Activated CD4-positive, alpha-beta T cell treated with anti-CD3 and anti-CD28 coated beads, Interleukin-2, amount 50 U/mL, for 16 hours (primary cell): ENCODE data around the gene SPRY2.
"Not testable (repeated sequence)": the region's sequence is repeated elsewhere in the genome, so short reads cannot be mapped to it uniquely, and the experiment has no call there.

Source experiments
- DNase-seq: peaks from one replicate; pipeline ENCODE4 v3.0.0-alpha.2; 2020

The SPRY2 gene, protein sequence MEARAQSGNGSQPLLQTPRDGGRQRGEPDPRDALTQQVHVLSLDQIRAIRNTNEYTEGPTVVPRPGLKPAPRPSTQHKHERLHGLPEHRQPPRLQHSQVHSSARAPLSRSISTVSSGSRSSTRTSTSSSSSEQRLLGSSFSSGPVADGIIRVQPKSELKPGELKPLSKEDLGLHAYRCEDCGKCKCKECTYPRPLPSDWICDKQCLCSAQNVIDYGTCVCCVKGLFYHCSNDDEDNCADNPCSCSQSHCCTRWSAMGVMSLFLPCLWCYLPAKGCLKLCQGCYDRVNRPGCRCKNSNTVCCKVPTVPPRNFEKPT

DNA sequence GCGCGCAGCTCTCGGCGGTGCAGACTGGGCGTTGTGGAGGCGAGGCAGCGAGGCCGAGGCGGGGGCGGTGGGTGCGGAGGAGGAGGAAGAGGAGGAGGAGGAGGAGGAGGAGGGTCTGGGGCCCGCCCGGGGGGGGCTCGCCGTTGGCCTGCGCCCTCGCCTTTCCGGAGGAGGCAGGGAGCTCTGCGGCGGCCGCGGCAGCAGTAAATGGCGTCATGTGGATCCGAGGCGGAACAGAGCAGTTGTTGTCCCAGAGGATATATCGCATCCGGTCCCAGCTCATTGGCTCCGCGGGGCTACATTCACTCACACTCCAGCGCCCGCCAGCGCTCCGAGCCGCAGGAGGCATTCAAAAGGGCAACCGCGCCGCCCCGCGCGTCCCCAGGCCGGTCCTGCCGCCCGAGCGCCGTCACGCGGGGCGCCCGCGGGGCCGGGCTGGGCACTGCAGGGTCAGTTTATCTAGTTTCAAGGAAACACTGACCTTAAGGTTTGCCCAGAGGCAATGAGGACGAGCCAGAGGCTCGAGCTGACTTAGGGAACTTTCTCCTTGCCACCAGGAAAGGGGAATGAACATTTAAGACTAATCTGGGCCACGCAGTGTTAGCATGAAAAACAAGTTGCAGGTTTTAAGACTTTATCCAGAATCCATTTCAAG lies at the start of gene SPRY2:
SPRY2 (minus strand) TSS at position 26 of the 655 bp plus-strand sequence. CDS start 3,421 bp downstream, outside the sequence.
- DNase-seq, result peak; percentile 31

DNA sequence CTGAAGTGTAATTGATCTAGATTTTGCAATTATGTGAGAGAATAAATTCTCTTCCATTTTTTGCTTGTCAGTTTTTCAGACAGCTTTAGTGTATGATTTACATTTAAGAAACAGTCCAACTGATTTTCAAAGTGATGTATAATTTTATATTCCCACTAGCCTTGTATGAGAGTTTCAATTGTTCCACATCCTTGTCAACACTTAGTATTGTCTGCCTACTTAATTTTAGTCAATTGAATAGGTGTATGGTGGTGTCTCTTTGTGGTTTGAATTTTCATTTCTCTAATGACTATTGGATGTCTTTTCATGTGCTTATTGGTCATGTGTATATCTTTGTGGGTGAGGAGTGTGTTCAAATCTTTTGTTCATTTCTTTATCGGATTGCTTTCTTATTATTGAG lies 49.4 kb upstream of the SPRY2 start:
- no peak for DNase-seq

DNA sequence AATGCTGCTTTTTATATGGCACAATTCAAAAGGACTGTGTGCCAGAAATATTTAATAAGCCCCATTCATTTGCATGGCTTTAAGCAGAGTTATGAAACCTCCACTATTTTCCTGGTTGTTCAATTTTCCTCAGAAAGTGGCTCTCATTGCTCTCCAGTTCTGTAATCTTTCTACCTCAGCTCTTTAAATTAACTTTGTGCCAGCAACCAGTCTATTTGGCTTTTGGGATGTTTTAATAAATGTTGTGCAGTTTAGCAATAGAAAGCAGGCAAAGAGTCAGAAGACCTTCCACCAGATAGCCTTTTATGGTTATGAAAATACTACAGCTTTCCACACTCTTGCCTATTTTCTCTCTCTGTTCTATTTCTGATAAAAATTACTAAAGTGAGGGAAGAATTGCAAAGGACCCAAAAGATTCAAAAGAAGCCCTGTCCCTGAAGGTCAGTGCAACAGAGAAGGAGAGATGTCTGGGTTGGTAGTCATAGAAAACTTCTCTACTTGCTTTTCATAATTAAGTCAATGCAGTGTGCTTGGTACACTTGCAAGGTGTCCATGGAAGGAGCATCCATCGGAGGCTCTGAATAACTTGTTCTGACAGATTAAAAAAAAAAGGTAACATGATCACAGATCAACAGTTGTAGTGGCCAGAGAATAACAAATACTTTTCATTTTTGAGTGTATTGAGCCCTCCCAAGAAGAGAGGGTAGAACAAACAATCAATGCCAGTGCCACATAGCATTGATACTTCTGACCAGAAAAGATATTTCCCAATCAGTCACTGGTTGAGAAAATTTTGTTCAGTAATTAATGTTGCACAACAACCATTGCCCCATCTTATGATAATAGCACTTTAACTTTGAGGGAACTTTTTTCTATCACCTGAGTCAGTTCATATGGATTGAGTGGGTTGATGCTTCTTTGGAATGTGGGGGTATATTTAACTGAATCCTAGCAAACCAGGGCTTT lies 48.4 kb upstream of the SPRY2 start:
- DNase-seq, result no peak

DNA sequence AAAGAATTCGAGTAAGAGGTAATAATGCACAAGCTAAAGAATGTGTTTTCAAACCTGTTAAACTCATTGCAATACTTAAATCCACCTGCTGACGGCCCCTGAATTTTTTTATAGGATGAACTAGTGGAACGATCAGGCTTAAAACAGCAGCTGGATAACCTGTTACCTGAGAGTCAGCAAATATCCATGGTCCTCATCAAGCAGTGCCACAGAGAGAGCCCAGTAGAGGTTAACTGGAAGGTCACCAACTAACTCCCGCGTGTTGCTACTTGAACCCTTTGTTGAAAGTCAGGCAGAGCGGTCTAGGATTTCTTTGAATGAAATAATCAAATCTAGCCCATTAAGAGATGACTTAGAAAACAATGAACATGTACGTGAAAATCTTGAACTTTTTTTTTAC lies 47.6 kb upstream of the SPRY2 start:
- DNase-seq, result no peak

DNA sequence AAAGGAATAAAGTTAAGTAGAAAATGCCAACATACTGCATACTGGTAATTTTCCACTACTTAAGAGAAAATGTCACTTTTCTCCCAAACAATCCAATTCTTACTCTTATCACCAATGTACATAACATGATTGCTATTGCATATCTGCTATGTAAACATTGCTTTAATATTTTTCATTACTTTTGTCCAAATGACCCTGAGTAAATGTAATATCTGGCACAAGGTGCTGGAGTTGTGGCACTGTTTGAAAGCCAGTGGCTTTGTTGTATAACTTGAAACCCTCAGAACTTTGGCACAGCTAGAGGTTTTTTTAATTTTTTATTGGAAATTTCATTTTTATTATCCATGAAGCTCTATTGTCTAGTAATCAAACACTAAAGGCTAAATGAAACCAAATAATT lies 45.7 kb upstream of the SPRY2 start:
- DNase-seq, result no peak

DNA sequence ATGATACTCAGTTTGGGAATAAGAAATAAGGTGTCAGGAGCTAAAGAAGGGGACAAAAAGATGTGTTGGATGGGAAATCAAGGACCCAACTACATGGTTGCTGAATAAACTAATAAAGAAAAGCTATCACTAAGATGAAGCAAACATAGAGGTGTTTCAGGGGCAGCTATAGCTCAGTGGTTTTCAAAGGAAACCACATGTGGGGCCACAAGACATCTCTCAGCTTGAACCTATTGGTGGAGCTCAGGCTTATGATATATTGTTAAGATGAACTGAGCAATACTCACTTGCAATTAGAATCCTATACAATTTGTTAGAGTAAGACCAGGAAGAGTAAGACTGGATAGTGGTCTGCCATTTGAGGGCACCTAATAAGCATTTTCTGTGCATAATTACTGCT lies 45.1 kb upstream of the SPRY2 start:
- DNase-seq, result no peak

DNA sequence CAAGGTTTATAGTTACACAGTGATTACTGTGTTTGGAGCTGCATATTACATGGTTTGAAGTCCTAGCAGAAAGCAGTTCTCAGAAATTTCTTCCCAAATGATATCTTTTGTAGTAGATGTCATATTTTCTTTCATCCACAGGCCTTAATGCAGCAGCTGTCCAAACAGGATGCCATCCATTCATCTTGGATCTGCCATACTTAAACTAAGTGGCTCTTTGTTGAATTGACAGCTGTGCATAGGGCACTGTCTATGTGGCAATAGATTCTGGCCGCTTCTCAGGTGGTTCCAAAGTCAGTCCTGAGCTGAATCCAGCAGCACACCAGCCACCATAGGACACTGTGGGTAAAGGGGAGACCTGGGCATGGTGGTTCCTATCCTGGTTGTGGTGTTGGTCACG lies 41.6 kb upstream of the SPRY2 start:
- DNase-seq, result no peak

DNA sequence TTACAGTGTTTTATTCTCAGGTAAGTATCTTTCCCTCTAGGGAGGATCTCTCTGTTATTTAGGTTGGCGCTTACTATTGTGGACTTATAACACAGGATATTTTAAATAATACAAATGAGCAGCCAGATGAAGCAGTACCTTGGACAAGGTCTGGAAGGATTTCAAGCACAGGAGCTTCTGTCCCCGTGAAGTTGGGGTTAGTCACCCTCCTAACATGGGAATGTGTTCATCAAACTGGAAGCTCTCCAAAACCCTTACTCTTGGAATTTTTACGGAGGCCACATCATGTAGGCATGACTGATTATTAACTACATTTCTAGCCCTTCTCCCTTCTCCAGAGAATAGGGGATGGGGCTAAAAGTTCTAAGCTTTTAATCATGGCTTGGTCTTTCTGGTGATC lies 38.3 kb upstream of the SPRY2 start:
- no peak for DNase-seq

DNA sequence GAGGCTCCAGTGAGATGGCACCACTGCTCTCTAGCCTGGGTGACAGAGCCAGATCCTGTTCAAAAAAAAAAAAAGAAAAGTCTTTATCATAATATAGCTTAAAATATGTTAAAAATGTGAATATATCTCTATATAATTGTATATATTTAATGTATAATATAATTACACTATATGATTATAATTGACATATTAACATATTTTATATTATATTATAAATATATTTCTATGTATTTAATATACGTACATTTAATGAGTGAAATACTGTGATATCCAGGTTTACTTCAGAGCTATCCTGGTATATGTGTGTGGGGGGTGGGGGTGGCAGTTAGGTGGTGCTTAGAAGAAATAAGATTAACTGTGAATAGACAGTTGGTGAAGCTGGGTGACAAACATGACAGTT lies 35.6 kb upstream of the SPRY2 start:
- DNase-seq, result no peak

DNA sequence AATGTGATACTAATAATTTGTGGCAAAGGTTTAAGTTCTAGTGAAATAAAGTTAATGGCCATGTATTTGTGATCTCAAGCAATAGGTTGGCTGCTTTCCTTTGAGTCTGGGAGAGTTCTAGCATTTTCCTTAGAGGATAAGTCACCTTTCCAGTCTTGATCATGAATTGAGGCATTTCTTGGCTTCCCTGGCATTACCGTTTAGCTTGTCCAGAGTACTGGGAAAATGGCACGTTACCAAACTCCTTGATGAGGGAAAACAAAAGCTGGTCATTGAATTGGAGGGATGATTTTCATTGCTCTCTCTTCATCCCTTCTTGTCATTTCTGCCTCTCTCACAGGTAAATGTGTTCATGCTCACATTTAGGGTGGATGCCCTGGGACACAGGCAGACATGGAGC lies 34.0 kb upstream of the SPRY2 start:
- no peak for DNase-seq

DNA sequence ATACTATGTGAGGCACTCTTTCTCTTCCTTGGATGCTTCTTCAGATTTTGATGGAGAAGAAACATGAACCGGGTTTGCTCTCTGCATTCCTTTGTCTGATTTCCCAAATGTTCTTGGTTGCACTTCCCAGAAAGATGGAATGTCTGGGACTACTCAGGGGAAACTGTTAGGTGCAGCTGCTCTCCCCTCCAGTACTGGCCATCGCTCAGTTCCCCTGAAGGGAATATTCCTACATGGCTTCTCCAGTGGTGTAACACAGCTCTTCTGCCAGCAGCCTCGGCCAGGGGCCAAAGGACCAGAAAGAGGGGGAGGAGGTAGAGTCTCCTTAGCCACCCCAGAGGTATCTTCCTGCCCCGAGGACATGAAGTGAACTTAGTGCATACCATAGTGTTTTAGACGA lies 33.5 kb upstream of the SPRY2 start:
- no peak for DNase-seq

DNA sequence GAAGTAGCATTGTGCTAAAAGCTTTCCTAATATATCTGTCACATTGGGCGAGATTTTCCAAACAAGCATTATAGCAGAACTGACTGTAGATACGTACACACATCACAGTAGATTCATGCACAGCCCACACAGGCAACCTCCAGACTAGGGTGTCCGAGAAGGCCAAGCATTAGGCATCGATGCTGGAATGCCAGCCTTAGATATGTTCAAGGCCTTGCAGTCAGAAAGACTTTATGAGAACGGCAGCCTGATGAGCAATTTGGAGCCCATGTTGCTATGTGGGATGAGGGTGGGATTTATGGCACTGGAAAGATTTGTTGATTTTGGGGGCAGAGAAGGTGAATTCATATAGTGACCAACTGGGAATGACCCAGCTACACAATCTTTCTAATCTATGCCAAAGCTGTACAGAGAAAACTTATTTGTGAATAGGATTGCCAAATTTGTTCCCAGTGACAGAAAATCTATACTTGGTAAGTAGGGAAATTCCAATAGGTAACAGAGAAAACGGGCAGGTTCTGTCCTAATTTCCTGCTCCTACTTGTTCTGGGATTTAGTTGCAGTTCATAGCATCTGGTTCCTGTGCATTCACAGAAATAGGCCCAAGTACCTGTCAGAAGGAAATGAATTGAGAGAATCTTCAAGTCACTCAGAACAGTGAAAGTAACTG lies 31.0 kb upstream of the SPRY2 start:
- DNase-seq, result no peak

DNA sequence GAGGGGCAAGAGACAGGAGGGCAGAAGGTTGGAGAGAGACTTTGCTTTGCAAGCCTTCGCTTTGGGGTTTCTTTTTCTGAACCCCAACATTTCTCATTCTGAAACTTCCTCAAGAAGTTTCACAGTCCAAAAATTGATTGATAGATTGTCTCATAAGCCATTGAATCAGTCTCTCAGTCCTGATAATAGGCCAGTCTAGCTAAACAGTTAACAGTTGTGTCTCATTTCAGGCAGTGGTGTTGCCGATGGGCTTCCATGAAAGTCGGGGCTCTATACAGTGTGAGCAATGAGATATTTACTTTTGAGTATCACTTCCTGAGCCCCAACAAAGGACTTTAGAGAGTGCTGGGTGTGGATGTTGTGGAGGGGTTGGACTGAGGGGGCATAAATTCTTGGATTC lies 26.5 kb upstream of the SPRY2 start:
- DNase-seq, result no peak

DNA sequence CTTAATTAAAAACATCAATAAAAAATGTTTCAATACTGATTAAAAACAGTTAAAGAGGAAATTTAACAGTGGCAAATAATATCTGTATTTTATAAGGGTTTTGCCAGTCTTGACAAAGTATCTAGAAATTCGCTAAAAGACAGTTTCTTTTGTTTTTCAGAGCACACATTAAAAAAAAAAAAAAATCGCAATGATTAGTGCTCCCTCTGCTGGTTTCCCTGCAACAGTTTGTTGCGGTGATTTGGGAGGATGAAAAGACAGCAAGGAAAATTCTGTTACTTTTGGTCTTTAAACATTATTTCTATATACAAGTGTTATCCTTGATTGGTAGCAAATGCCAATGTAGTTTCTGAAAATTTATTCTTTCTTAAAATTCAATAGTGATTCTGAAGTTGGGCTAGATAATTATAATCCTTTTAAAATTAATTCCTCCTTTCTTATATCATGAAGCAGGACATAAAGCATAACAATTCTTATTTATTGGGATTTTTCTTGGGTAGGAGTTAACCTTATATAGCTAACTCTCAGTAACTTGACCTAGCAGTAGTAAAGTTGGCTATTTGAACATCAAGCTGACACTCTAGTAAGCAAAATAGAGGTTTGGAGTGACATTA lies 23.1 kb upstream of the SPRY2 start:
- no peak for DNase-seq

DNA sequence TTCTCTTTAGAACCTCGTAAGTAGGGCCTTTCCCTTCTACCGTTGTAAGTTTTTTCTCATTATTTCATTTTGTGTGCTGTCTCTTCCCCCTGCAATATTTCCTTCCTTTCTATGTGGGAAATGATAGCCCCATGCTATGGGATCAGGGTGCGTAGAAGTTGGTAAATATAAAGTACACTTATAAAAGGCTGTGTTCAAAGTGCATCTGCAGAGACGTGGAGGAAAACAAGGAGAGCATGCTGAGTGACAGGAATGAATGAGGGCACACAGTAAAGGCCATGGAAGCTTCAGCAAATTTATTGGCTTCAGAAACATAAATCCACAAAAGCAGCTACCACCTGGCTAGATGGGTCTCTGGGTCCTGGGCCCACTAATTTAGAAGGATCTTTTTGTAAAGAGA lies 21.6 kb upstream of the SPRY2 start:
- DNase-seq, result no peak

DNA sequence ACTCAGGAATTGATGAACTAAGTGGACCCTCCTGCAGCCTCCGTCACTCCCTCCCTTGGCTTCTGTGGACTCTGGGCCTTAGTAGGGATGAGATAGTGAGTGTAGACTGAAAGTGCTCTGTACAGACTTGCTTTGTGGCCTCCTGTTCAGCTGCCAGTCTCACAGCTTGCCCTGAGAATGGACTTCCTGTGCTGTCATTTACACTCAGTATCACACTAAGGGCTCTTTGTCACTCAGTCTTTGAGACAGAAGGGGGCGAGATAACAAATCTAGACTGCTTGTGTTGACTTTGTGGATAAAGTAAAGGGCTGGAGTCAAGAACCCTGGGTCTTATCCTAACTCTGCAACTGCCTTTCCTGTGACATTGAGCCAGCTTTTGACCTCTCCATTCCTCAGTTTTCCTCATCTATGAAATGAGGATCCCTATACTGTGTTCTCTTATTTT lies 21.0 kb upstream of the SPRY2 start:
- DNase-seq, result no peak

DNA sequence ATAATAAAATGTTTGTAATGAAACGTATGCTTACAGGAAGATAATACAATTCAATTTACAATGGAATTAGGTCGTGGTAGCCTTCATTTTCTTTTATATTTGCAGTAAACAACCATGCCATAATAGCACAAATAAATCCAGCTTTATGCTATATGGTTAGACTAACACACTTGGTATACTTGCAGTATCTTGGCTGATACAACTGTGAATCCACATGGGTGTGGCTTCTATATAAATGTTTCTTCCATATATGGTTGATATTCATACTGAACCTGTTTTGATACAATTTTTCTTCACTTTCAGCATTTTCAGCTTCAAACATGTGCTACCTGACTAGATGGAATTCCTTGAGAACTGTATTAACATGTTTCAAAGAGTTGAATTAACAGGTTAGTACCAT lies 20.4 kb upstream of the SPRY2 start:
- DNase-seq, result no peak

DNA sequence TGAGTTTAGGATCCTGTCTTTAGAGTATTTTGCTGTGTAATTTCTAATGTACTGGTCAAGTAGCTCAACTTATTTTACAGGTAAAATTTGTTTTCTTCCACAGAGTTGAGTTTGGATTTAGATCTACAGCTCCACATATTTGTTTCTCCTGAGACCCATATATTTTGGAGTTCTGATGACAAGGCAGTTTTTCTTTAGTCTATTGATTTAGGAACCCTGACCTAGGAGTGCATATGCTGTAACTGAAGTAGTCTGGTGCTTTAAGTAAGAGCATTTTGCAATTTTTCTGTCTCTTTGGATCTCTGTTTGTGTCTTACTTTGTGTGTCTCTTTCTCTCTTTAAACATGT lies 19.5 kb upstream of the SPRY2 start:
- no peak for DNase-seq

DNA sequence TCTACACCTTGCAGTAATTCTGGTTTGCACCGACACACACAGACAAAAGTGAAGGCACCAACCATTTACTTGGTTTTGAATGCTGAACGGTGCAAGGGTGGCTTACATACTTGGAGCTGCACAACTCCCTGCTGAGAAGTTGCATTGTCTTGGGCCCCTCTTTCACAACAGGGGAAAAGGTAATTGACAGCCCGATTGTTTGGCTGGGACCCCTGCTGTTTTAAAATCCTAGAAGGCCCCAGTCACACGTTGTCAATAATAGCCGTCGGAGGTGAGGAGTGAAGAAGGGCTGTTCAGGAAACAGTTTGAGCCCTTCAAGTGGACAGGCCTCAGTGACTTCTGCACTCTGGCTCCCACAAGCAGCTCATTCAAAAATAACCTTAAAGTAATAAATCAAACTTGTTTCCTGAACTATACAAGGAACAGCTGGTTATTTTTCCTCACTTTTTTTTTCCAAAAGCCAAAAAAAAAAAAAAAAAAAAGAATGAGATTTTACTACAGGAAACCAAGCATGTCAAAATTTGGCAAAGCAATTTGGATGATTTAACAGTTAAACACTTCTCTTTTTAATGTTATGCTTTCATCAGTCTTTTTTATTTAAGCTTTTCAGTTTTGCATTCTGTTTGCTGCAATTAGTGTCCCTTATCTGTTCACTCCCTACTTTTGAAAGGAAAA lies 19.0 kb upstream of the SPRY2 start:
- DNase-seq, result no peak

DNA sequence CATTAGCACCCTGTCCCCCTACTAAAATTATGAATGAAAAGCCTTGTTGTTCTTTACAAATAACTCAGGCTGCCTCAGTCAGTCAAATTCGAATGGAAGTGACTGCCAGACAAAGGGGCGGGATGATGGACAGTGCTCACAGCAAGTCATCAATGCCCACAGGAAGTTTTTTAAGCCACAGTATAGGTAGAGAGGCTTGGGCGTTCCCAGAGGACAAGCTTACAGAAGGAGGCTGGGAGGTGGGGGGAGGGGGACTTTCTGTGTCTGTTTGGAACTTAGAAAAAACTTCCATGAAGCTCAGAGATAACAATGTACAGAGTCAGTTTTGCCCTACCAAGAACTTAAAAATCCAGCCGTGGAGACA lies 18.5 kb upstream of the SPRY2 start:
- DNase-seq, result no peak

DNA sequence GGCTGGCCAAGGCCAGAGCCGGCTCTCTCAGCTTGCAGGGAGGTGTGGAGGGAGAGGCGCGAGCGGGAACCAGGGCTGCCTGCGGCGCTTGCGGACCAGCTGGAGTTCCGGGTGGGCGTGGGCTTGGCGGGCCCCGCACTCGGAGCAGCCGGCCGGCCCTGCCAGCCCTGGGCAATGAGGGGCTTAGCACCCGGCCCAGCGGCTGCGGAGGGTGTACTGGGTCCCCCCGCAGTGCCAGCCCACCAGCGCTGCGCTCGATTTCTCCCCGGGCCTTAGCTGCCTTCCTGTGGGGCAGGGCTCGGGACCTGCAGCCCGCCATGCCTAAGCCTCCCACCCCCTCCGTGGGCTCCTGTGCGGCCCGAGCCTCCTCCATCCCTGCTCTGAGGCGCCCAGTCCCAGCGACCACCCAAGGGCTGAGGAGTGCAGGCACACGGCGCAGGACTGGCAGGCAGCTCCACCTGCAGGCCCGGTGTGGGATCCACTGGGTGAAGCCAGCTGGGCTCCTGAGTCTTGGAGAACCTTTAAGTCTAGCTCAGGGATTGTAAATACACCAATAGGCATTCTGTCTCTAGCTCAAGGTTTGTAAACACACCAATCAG lies 14.7 kb upstream of the SPRY2 start:
- DNase-seq, result not testable (repeated sequence)

DNA sequence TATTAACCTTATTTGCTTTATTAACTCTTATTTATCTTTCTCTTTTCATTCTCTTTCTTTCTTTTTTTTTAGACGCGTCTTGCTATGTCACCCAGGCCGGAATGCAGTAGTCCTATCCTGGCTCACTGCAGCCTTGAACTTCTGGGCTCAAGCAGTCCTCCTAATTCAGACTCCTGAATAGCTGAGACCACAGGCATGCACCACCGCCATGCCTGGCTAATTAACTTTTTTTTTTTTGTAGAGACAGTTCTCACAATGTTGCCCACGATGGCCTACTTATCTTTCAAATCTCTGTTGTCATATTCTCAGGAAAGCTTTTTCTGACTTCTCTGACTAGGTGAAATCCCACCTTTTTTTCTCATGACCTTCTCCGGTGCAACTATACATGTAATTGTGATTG lies 7.8 kb upstream of the SPRY2 start:
- no peak for DNase-seq
